ENCODE data around the gene HLA-A.
"Not testable (repeated sequence)": the region's sequence is repeated elsewhere in the genome, so short reads cannot be mapped to it uniquely, and the experiment has no call there.

Gene HLA-A

DNA sequence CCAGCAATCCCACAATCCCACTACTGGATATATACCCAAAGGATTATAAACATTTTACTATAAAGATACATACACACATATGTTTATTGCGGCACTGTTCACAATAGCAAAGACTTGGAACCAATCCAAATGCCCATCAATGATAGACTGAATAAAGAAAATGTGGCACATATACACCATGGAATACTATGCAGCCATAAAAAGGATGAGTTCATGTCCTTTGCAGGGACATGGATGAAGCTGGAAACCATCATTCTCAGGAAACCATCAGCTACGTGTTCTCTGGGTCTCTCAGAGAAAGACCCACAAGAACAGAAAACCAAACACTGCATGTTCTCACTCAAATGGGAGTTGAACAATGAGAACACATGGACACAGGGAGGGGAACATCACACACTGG, 21.4 kb downstream of the HLA-A start:
- DNase-seq: not testable (repeated sequence)

DNA sequence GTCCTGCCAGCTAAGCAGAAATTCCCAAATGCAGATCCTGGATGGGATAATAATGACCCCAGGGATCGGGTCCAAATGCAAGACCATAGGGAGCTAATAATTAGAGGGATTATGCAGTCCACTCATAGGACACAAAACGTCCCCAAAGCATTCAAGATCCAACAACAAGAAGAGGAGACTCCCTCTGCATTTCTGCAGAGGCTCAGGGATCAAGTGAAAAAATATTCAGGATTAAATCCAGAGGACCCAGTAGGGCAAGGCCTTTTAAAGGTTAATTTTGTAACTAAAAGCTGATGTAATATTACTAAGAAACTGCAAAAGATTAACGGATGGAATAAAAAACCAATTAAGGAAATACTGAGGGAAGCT, 22.2 kb downstream of the HLA-A start:
- no peak for DNase-seq

DNA sequence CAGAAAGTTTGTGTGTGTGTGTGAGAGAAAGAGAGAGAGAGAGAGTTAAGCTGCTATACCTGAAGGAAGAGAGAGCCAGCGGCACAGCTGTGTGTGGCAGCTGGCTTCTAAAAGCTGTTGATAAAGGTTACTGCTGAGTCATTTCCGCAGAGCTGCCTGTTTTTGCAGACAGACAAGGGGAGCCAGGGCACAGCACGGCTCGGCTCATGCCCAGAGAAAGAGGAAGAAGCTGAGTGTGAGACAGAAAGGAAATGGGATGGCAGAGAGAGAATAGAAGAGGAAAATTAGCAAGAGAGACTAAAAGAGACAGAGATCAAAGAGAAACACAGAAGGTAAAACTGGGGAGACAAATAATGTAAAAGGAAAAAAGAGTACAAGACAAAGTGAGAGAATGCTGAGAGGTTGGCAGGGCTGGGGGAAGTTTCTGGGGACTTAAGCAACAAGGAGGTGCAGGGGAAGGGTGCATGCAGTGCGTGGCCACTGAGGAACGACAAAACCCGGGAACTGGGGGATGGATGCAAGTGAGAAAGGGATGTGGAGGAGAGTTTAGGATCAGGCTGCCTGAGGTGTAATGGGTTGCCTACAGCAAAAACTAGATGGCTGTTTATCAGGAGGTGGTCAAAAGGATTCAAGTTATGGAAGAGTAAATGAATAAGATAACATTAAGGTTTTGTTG, 22.7 kb downstream of the HLA-A start:
- peak; percentile 85 for DNase-seq

DNA sequence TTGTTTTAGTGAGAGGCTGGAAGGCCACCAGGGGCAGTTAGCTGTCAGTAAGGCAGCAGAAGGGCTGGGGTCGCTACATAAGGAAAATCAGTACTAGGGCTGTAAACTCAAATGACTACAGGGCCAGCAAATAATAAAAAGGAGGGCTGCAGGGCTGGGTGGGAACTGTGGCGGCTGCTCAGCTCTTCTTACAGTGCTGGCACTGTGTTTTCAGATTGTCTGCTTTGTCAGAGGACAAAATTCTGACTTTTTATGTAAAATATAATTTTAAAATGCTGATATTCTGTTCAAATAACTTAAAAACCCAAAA, 23.2 kb downstream of the HLA-A start:
- no peak for DNase-seq

DNA sequence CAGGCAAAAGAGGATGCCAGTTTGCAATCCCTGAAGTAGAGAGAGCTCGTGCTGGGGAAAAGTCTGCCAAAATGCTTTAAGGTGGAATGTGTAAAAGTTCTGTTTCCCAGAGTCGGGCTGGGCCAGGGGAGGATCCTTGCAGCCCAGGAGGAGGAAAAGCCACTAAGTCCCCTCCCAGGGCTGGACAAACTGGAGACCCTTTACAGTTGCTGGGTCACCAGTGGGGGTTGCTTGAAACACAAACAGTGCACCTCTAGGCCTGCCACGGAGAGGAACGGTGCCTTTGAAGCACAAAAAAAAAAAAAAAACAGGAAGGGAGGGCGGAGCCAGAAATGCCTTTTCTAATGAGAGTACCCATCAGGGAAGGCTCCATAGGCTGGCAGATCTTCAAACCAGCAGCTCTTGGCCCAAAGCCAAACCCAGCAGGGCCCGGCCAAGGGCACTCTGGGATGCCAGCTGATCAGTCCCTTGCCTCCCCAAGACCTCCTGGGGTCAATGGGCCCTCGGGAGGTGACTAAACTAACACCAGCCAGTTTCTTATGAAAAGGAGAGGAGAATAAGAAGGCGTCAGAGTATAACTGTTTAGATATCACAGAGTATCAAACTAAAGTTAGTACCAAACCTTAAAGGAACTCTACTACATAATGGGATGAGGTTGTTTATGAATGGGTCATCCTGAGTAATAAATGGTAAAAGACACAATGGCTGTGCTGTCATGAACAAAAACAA, 23.7 kb downstream of the HLA-A start:
- peak; percentile 61 for DNase-seq

DNA sequence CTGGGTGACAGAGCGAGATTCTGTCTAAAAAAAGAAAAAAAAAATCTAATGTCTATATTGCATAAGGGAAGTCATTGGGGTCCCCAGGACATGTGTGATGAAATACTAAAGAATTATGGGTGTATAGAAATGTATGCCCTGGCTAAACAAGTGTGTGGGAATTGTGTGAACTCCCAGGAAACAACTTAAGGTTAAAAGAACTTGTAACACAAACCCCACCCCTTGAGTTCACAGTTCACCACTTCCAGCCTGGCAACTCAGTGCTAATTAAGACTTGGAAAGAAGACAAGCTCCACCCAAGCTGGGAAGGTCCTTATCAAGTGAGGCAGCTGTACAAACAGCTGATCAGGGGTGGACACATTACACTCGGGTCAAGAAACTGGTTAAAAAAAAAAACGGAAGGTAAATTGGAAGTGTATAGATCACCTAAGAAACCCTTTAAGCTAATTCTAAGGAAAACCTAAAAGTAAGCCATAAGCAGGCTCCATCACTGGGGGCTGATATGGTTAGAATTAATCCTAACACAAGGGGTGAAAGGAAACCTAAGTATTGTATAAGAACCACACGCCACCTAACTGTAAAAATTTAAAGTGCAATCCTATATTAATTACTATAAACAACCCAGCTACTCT, 25.2 kb downstream of the HLA-A start:
- DNase-seq: no peak

DNA sequence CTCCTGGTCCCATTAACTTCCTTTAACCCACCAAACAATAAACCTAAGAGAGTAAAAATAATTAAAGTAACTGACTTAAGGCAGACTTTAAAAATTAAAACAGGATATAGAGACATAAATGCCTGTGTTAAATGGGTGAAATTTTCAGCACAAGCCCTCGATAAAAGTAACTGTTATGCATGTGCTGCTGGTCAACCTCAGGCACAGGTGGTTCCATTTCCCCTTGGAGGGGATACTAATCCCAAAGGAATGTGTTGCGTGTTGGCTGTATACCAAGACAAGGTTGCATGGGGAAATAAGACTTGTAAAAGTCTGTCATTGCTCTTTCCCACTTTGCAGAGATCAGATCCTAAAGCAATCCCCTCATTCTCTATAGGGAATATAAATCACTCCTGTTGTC, 25.8 kb downstream of the HLA-A start:
- DNase-seq: peak; percentile 68

DNA sequence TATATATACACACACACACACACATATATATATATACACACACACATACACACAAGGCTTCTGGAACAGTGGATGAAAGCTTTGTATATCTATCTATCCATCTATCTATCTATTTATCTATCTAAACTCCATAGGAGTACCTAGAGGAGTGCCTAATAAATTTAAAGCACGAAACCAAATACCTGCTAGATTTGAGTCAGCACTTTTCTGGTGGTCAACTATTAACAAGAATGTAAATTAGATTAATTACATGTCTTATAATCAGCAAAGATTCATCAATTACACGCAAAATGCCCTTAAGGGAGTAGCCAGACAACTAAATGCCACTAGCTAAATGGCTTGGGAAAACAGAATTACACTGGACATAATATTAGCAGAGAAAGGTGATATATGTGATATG, 26.6 kb downstream of the HLA-A start:
- no peak for DNase-seq

DNA sequence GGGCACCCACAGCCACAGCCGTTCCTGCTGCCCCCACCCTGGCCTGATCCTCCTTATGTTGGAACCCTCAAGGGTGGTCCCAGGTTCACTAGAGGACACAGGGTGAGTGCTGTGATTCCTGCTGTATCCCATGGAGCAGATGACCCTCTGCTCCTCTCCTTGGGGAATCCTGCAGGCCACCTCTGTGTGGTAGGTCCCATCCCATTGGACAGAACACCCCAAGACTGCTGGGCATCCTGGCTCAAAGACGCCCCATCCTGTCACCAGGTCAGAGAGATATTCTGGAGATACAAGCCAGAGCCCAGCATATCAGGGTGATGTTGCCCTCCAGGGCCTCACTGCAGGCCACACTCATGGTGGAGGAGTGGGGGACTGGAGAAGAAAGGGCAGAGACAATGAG, 28.4 kb downstream of the HLA-A start:
- DNase-seq: no peak

DNA sequence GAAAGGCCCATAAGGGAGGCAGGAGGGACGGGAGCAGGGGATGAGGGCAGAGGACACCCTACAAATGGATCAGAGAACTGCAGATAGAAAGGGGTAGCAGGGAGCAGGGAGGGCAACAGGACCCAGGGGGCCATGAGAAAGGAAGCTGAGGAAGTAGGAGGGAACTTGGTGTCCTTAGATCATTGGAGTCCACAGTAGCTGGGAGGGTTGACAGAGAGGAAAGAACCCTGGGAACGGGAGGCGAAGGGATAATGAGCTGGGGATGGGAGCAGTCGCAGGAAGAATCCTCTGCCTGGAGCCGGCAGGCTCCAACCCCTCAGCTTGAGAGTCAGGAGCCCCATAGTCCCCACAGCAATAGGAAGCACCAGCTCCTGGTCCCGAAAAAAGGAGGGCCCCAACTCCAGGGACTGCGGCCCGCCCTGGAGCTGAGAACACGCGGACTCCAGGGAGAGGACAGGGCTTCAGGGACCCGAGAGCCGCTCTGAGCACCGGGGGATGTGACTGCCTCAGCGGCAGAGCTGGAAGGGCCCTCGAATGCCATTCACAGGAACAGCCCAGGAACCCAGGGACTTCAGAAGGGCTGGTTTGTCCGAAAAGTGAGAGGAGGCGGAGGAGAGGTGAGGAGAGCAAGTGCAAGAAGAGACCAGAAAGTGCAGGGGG, 32.7 kb downstream of the HLA-A start:
- no peak for DNase-seq

DNA sequence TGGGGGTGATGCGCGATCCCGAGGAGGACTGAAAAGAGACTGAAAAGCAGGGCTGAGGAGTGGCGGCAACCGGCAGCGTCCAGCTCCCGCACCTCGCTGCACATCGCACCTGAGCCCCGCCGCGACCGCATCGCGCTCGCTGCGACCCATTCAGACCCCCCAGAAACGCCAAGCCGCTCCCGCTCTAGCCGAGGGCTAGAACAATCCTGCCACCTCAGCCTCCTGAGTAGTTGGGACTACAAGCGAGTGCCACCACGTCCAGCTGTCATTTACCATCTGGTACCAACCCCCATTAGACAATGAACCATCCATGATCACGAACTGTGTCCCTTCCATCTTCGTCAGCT, 33.2 kb downstream of the HLA-A start:
- DNase-seq: no peak

DNA sequence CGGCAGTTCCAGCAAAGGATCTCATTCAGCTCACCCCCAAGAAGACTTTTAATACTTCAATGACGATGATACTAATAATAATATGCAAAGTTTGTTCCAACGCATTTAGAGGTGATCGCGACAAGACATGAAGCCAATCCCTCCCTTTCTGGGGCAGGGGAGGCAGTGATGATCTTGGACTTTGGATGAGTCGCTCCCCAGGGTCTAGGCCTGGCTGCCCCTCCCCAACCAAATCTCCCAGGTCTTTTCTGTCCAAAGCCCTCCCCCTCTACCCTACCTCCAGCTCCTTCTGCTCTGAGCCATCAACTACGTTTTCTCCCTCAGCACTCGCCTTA, 33.9 kb downstream of the HLA-A start:
- DNase-seq: no peak

DNA sequence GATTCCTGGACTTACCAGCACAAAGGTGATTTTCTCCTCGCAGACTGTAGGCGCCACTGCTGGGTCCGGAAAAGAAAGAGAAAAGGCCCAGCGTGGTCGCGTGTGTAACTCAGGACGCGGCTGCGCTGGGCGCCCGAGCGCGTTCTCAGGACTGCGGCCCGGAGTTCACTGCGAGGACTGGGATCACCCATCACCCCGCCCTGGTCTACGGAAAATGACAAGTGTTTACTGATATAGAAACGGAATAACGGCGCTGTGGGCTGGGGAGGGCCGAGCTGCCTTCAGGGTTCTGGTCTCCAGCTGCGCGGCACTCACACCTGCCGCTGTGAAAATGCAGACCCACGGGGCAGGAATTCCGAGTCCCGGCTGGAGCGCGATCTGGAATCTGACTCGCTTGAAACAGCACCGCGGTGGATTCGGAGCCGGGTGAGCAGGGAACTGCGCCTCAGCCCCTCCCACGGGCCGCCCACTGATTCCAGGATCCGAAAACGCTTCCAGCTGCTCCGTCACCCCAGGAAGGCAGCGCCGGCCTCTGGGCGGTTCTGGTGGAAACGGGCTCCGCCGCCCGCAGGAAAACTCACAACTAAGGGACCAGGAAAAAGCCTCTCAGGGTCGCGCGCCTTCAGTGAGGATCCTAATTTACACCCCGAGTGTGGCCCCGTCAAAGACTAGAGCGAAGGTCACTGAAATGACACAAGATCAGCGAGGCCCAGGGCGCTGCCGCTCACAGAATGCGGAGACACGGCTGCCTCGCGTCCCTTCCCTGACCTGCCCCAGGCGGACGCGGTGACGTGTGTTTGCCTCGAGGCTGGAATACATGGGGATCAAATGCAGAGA, 34.5 kb downstream of the HLA-A start:
- DNase-seq: peak; percentile 80

DNA sequence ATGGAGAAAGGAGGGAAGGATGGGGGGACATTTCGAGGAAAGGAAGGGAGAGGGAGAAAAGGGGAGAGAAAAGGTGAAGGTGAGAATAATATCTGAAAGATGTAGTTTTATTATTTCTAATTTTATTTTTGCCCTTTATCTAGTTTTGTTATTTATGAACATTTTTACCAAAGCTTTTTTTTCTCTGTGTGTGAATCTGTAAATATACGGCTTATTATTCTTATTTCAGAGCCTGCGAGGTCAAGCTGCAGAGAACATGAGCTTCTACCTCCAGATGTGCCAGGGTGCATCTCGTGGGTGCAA, 35.0 kb downstream of the HLA-A start:
- DNase-seq: no peak

DNA sequence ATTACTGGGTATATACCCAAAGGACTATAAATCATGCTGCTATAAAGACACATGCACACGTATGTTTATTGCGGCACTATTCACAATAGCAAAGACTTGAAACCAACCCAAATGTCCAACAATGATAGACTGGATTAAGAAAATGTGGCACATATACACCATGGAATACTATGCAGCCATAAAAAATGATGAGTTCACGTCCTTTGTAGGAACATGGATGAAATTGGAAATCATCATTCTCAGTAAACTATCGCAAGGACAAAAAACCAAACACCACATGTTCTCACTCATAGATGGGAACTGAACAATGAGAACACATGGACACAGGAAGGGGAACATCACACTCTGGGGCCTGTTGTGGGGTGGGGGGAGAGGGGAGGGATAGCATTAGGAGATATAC, 37.7 kb downstream of the HLA-A start:
- not testable (repeated sequence) for DNase-seq

DNA sequence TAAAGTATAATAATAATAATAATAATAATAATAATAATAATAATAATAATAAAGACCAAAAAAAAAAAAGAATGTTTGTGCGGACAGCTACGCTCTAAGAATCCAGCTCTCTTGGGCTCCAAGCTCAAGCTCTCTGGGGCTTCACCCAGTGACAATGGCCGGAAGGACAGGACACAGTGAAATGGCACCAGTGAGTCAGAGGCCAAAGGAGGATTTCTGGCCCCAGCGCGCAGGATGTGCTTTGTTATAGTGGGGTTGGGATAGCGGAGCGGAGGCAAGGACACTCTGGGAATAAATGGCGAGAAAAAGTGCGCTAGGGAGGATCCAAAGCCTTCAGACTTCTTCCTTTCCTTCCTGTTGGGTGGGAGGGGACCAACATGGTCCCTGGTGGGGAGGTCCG, 38.2 kb downstream of the HLA-A start:
- no peak for DNase-seq

DNA sequence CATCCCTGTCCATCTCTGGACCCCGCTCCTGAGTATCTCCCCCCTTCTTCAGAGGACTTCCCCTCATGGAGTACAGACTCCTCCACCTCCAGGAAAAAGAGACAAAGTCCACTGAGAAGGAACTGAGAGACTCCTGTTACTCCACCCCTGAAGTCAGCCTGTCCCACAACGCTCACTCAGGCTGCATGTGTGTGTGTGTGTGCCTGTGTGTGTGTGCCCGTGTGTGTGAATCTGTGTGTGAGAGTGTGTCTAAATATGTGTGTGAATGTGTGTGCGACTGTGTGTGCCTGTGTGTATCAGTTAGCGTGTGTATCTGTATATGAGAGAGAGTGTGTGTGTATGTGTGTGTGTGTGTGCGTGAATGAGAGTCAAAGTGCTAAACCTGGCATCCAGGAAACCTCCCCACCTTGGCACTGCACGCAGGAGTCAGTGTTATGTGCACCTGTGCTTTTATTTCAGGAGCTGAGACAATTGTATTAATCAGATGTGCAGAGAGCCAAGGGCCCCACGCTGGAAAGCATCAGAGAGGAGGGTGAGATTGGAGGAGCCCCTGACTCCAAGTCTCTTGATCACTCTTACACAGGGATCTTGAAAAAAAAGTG, 39.0 kb downstream of the HLA-A start:
- DNase-seq: no peak

DNA sequence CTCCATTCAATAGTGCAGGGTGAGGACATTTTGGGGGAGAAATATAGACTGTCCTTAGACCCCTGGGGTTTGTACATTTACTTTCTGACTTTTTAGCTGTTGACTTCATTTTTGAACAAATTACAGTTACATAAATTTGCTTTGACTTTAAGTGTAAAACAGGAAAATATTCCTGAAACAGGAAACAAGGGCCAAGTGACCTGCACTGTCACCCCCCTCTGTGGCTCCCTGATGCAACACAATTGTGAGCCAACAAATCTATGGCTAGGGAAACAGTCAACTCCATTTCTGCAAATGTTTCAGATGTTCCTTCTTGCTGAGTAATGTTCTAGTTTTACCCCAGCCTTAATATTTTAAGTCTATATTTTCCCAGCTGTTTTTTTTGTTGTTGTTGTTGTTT, 39.8 kb downstream of the HLA-A start:
- no peak for DNase-seq

DNA sequence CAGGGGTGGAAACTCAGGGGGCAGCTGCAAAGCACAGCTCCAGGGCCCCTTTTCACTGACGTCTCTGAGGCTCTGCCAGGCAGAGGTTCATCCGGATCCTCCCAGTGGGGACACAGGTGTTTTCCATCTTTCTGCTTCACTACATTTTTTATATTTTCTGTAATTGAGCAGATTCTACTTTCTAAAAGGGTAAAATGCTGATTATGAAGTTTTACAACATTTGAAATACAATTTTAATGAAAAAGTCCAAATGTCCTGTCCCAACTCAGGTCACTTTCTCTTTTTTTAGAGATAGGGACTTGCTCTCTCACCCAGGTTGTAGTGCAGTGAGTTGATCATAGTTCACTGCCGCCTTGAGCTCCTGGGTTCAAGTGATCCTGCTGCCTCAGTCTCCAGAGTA, 41.9 kb downstream of the HLA-A start:
- DNase-seq: no peak

DNA sequence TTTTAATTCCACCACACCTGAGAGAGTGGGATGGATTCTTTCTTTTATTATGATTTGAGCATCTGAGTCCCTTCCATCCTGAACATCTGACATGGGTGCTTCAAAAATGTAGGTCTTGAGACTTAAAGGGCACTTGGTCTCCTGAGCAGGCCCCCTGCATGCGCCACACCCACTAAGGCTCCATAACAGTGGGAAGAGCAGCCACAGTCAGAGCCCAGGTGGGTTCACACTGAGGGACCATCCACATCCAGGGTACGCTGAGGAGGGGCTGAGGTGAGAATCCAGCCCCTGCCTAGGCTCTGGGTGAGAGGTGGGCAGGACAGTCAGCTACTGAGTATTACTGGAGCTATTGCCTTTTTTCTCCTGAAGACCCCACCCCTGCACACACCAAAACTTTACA, 42.7 kb downstream of the HLA-A start:
- DNase-seq: no peak

DNA sequence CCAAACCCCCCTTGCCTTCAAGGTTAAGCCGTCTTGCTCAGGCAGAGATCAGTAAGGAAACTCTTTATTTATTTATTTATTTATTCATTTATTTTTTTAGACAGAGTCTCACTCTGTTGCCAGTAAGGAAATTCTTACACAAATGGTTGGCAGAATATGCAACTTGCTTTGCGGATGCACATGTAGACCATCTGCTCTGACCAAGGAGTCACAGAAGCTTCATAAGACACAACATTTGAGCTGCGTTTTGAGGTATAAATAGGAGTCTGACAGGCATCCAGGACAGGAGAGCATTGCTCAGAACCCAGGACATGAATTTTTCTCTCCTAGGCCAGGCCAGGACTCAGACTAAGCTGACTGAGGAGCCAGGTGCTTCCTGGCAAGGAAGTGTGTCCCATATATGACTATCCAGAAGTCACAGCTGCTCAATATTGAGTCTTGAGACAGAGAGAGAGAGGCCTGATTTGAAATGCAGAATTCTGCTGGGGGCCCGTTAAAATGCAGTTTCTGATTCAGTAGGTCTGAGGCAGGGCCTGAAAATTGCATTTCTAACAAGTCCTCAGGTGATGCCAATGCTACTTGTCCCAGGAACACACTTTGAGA, 43.9 kb downstream of the HLA-A start:
- DNase-seq: no peak

DNA sequence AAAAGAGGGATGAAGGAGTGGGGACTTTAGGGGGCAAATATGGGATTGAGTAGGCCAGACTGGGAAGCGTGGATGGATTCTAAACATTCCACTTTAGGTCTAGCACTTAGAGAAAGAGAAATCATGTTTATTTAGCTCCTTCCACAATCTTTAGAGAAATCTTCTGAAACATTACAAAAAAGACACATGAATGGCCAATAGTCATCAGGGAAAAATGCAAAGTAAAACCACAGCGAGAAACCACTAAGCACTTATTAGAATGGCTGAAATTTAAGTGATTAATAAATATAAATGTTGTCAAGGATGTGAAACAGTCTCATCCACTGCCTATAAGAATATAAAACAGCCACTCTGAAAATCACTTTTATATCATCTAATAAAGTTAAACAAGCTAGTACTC, 46.9 kb downstream of the HLA-A start:
- no peak for DNase-seq

DNA sequence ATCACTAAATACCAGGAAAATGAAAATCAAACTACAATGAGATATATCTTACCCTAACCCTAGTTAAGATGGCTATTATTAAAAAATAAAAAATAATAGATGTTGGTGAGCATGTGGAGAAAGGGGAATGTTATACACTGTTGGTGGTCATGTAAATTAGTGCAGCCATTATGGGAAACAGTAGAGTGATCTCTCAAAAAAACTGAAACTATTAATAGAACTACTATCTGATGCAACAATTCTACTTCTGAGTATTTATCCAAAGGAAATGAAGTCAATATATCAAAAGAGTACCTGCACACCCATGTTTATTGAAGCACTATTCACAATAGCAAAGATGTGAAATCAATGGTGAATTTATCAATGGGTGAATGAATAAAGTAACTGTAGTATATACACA, 48.6 kb downstream of the HLA-A start:
- no peak for DNase-seq
